ENCODE data around the gene KIF6.

Gene KIF6

GRCh38 chr6:39614393-39614950, 110.7 kb downstream of the KIF6 start:
- H3K27me3 ChIP-seq (ENCODE audit: control insufficient read depth, insufficient read depth, low read length): no peaks in the 10 kb centered on the region
- no peak overlapping the region for H3K4me3 ChIP-seq (ENCODE audit: low read length)
- H3K36me3 ChIP-seq (ENCODE audit: insufficient read depth, low read length): no peaks in the 10 kb centered on the region
- no peak overlapping the region for H3K4me2 ChIP-seq (ENCODE audit: low read length)
- H3K9ac ChIP-seq (ENCODE audit: low read depth, low read length): no peak overlapping the region
- H3K4me1 ChIP-seq (ENCODE audit: control insufficient read depth, insufficient read depth, low read length): no peaks in the 10 kb centered on the region
- H3K9me3 ChIP-seq (replicated peaks; ENCODE audit: low read length): no peaks in the 10 kb centered on the region

GRCh38 chr6:39610221-39610620, 115.0 kb downstream of the KIF6 start:
- no peaks in the 10 kb centered on the region for H3K36me3 ChIP-seq (ENCODE audit: insufficient read depth, low read length)
- no peaks in the 10 kb centered on the region for H3K4me1 ChIP-seq (ENCODE audit: control insufficient read depth, insufficient read depth, low read length)
- no peak overlapping the region for H3K4me3 ChIP-seq (ENCODE audit: low read length)
- no peak overlapping the region for H3K4me2 ChIP-seq (ENCODE audit: low read length)
- H3K27me3 ChIP-seq (ENCODE audit: control insufficient read depth, insufficient read depth, low read length): peaks cover 5% of the 10 kb centered on the region
- H3K9ac ChIP-seq (ENCODE audit: low read depth, low read length): no peak overlapping the region
- H3K9me3 ChIP-seq (replicated peaks; ENCODE audit: low read length): no peaks in the 10 kb centered on the region

GRCh38 chr6:39608652-39609345, 116.4 kb downstream of the KIF6 start:
- Histone ChIP-seq H3K9me3 (replicated peaks; ENCODE audit: low read length) (no peaks in the 10 kb centered on the region), H3K27me3 (ENCODE audit: control insufficient read depth, insufficient read depth, low read length) (peaks cover 7% of the 10 kb centered on the region), H3K4me1 (ENCODE audit: control insufficient read depth, insufficient read depth, low read length) (no peaks in the 10 kb centered on the region), H3K36me3 (ENCODE audit: insufficient read depth, low read length) (no peaks in the 10 kb centered on the region), H3K4me2 (ENCODE audit: low read length) (no peak overlapping the region), H3K4me3 (ENCODE audit: low read length) (no peak overlapping the region), H3K9ac (ENCODE audit: low read depth, low read length) (no peak overlapping the region)

- H3K9me3 ChIP-seq (replicated peaks; ENCODE audit: low read length): no peaks in the 10 kb centered on the region
- H3K36me3 ChIP-seq (ENCODE audit: insufficient read depth, low read length): no peaks in the 10 kb centered on the region
- H3K4me2 ChIP-seq (ENCODE audit: low read length): no peak overlapping the region
- H3K4me3 ChIP-seq (ENCODE audit: low read length): no peak overlapping the region
- H3K27me3 ChIP-seq (ENCODE audit: control insufficient read depth, insufficient read depth, low read length): peaks cover 7% of the 10 kb centered on the region
- H3K4me1 ChIP-seq (ENCODE audit: control insufficient read depth, insufficient read depth, low read length): no peaks in the 10 kb centered on the region
- H3K9ac ChIP-seq (ENCODE audit: low read depth, low read length): no peak overlapping the region
These were observed 122.3 kb downstream of the KIF6 start for GRCh38 chr6:39602601-39603519.

- Histone ChIP-seq H3K4me3 (ENCODE audit: low read length) (no peak overlapping the region), H3K36me3 (ENCODE audit: insufficient read depth, low read length) (no peaks in the 10 kb centered on the region), H3K4me1 (ENCODE audit: control insufficient read depth, insufficient read depth, low read length) (no peaks in the 10 kb centered on the region), H3K9ac (ENCODE audit: low read depth, low read length) (no peak overlapping the region), H3K27me3 (ENCODE audit: control insufficient read depth, insufficient read depth, low read length) (peaks cover 2% of the 10 kb centered on the region), H3K4me2 (ENCODE audit: low read length) (no peak overlapping the region), H3K9me3 (replicated peaks; ENCODE audit: low read length) (no peaks in the 10 kb centered on the region)
These were observed 125.2 kb downstream of the KIF6 start for GRCh38 chr6:39599973-39600372.

GRCh38 chr6:39599341-39599740, 125.9 kb downstream of the KIF6 start:
- Histone ChIP-seq H3K36me3 (ENCODE audit: insufficient read depth, low read length) (no peaks in the 10 kb centered on the region), H3K4me2 (ENCODE audit: low read length) (no peak overlapping the region), H3K4me3 (ENCODE audit: low read length) (no peak overlapping the region), H3K9ac (ENCODE audit: low read depth, low read length) (no peak overlapping the region), H3K4me1 (ENCODE audit: control insufficient read depth, insufficient read depth, low read length) (no peaks in the 10 kb centered on the region), H3K9me3 (replicated peaks; ENCODE audit: low read length) (no peaks in the 10 kb centered on the region), H3K27me3 (ENCODE audit: control insufficient read depth, insufficient read depth, low read length) (peaks cover 2% of the 10 kb centered on the region)

- Histone ChIP-seq H3K36me3 (ENCODE audit: insufficient read depth, low read length) (no peaks in the 10 kb centered on the region), H3K4me1 (ENCODE audit: control insufficient read depth, insufficient read depth, low read length) (no peaks in the 10 kb centered on the region), H3K9ac (ENCODE audit: low read depth, low read length) (no peak overlapping the region), H3K4me3 (ENCODE audit: low read length) (no peak overlapping the region), H3K4me2 (ENCODE audit: low read length) (no peak overlapping the region), H3K9me3 (replicated peaks; ENCODE audit: low read length) (no peaks in the 10 kb centered on the region), H3K27me3 (ENCODE audit: control insufficient read depth, insufficient read depth, low read length) (no peaks in the 10 kb centered on the region)
These were observed 130.9 kb downstream of the KIF6 start for GRCh38 chr6:39594285-39594684.

- Histone ChIP-seq H3K4me3 (ENCODE audit: low read length) (no peak overlapping the region), H3K4me1 (ENCODE audit: control insufficient read depth, insufficient read depth, low read length) (no peaks in the 10 kb centered on the region), H3K27me3 (ENCODE audit: control insufficient read depth, insufficient read depth, low read length) (no peaks in the 10 kb centered on the region), H3K36me3 (ENCODE audit: insufficient read depth, low read length) (no peaks in the 10 kb centered on the region), H3K9me3 (replicated peaks; ENCODE audit: low read length) (no peaks in the 10 kb centered on the region), H3K9ac (ENCODE audit: low read depth, low read length) (no peak overlapping the region), H3K4me2 (ENCODE audit: low read length) (no peak overlapping the region)
These were observed 131.6 kb downstream of the KIF6 start for GRCh38 chr6:39593646-39594045.

GRCh38 chr6:39590871-39591393, 134.3 kb downstream of the KIF6 start:
- H3K9ac ChIP-seq (ENCODE audit: low read depth, low read length): no peak overlapping the region
- H3K9me3 ChIP-seq (replicated peaks; ENCODE audit: low read length): no peaks in the 10 kb centered on the region
- no peaks in the 10 kb centered on the region for H3K36me3 ChIP-seq (ENCODE audit: insufficient read depth, low read length)
- no peaks in the 10 kb centered on the region for H3K4me1 ChIP-seq (ENCODE audit: control insufficient read depth, insufficient read depth, low read length)
- H3K27me3 ChIP-seq (ENCODE audit: control insufficient read depth, insufficient read depth, low read length): no peaks in the 10 kb centered on the region
- H3K4me3 ChIP-seq (ENCODE audit: low read length): no peak overlapping the region
- no peak overlapping the region for H3K4me2 ChIP-seq (ENCODE audit: low read length)

- no peaks in the 10 kb centered on the region for H3K27me3 ChIP-seq (ENCODE audit: control insufficient read depth, insufficient read depth, low read length)
- H3K4me2 ChIP-seq (ENCODE audit: low read length): no peak overlapping the region
- no peak overlapping the region for H3K9ac ChIP-seq (ENCODE audit: low read depth, low read length)
- H3K4me1 ChIP-seq (ENCODE audit: control insufficient read depth, insufficient read depth, low read length): no peaks in the 10 kb centered on the region
- no peak overlapping the region for H3K4me3 ChIP-seq (ENCODE audit: low read length)
- no peaks in the 10 kb centered on the region for H3K9me3 ChIP-seq (replicated peaks; ENCODE audit: low read length)
- H3K36me3 ChIP-seq (ENCODE audit: insufficient read depth, low read length): no peaks in the 10 kb centered on the region
These were observed 138.1 kb downstream of the KIF6 start for GRCh38 chr6:39587080-39587479.

GRCh38 chr6:39585641-39586040, 139.6 kb downstream of the KIF6 start:
- no peaks in the 10 kb centered on the region for H3K27me3 ChIP-seq (ENCODE audit: control insufficient read depth, insufficient read depth, low read length)
- H3K9ac ChIP-seq (ENCODE audit: low read depth, low read length): no peak overlapping the region
- no peaks in the 10 kb centered on the region for H3K4me1 ChIP-seq (ENCODE audit: control insufficient read depth, insufficient read depth, low read length)
- no peaks in the 10 kb centered on the region for H3K9me3 ChIP-seq (replicated peaks; ENCODE audit: low read length)
- H3K4me2 ChIP-seq (ENCODE audit: low read length): no peak overlapping the region
- no peaks in the 10 kb centered on the region for H3K36me3 ChIP-seq (ENCODE audit: insufficient read depth, low read length)
- no peak overlapping the region for H3K4me3 ChIP-seq (ENCODE audit: low read length)
